Measurements from ENCODE around the gene HSPB8.
"Not testable (repeated sequence)": the region's sequence is repeated elsewhere in the genome, so short reads cannot be mapped to it uniquely, and the experiment has no call there.

The HSPB8 gene

GRCh38 chr12:119206348-119207062 is 27.8 kb downstream of the HSPB8 start:
- H3K4me3 ChIP-seq (ENCODE audit: low read depth, low read length) = no peak overlapping the region
- TF ChIP-seq CTCF (IDR thresholded peaks at IDR 0.05; ENCODE audit: low read depth, low read length) = no peak

- no peak for TF ChIP-seq CTCF (IDR thresholded peaks at IDR 0.05; ENCODE audit: low read depth, low read length)
- H3K4me3 ChIP-seq (ENCODE audit: low read depth, low read length) = no peak overlapping the region
Observed at GRCh38 chr12:119207063-119207560, 28.4 kb downstream of the HSPB8 start.

GRCh38 chr12:119208626-119209061 is 29.9 kb downstream of the HSPB8 start:
- no peak overlapping the region for H3K4me3 ChIP-seq (ENCODE audit: low read depth, low read length)
- no peak for TF ChIP-seq CTCF (IDR thresholded peaks at IDR 0.05; ENCODE audit: low read depth, low read length)

- TF ChIP-seq CTCF (IDR thresholded peaks at IDR 0.05; ENCODE audit: low read depth, low read length) = no peak
Observed at GRCh38 chr12:119211884-119212283, 33.2 kb downstream of the HSPB8 start.

GRCh38 chr12:119216084-119216483 is 37.4 kb downstream of the HSPB8 start:
- H3K4me3 ChIP-seq (ENCODE audit: low read depth, low read length) = no peak overlapping the region
- TF ChIP-seq CTCF (IDR thresholded peaks at IDR 0.05; ENCODE audit: low read depth, low read length) = no peak

More at GRCh38 chr12:119211884-119212283, 33.2 kb downstream of the HSPB8 start:
- H3K4me3 ChIP-seq (ENCODE audit: low read depth, low read length) = no peak overlapping the region

GRCh38 chr12:119218875-119219274 is 40.1 kb downstream of the HSPB8 start:
- not testable (repeated sequence) for H3K4me3 ChIP-seq (ENCODE audit: low read depth, low read length)

GRCh38 chr12:119222222-119222951 is 43.7 kb downstream of the HSPB8 start:
- no peak for TF ChIP-seq CTCF (IDR thresholded peaks at IDR 0.05; ENCODE audit: low read depth, low read length)
- H3K4me3 ChIP-seq (ENCODE audit: low read depth, low read length) = no peak overlapping the region
